B cell (primary cell): ENCODE results near the gene NCOA3. TPM values are rescaled to one million over a fixed set of nuclear protein-coding genes. Genes with fewer than 3 reads are reported as not detected.
A peak's percentile ranks its signal among the peaks of the same experiment; 100 is the strongest.

Source experiments
- ATAC-seq: fragments of 200-7000 bp; cut with Tn5 transposase; one replicate; pipeline ENCODE4 v1.10.0; 2021; ENCODE audit warnings: low read depth, mild to moderate bottlenecking, moderate number of reproducible peaks, moderate library complexity
- CTCF ChIA-PET: fragments of 350-600 bp; sonication (Branson Sonifier 250); formaldehyde crosslinking; loops from one replicate; lab custom pipeline; 2021; ENCODE audit warnings: antibody characterized with exemption, inconsistent platforms; lab: Charles Lee
- POLR2A ChIA-PET: fragments of 350-600 bp; sonication (Branson Sonifier 250); formaldehyde crosslinking; loops from one replicate; lab custom pipeline; 2021; ENCODE audit warnings: antibody characterized with exemption; lab: Charles Lee
- DNase-seq: peaks from one replicate; pipeline ENCODE4 v3.0.0; 2013
- H2AFZ ChIP-seq: 2 replicates; pipeline ENCODE4 v1.6.1; 2012; ENCODE audit warnings: mild to moderate bottlenecking, low read depth, low read length; ENCODE audit not compliant: insufficient read depth, poor library complexity, severe bottlenecking
- H3K27ac ChIP-seq, 2 donors: 1 replicate in 1 of 2; 2 replicates in 1 of 2; pipeline ENCODE4 v1.5.1; 2012 to 2013; ENCODE audit warnings: low read length in 2 of 2, mild to moderate bottlenecking in 2 of 2, moderate library complexity in 1 of 2
- H3K27me3 ChIP-seq, 4 experiments: fragments of 200-600 bp in 1 of 4; sonication (generic) in 1 of 4; replicated peaks in 1 of 4; 1 replicate in 2 of 4; 2 replicates in 2 of 4; pipeline versions ENCODE4 v1.6.1 to v1.7.0; 2013 to 2016; ENCODE audit warnings: low read length in 3 of 4, mild to moderate bottlenecking in 2 of 4, mixed read lengths in 1 of 4, moderate library complexity in 1 of 4; ENCODE audit not compliant: insufficient read depth in 4 of 4, control insufficient read depth in 3 of 4; ENCODE audit errors: control extremely low read depth in 1 of 4
- H3K36me3 ChIP-seq, 2 experiments: replicated peaks in 1 of 2; 1 replicate in 1 of 2; 2 replicates in 1 of 2; pipeline versions ENCODE4 v1.6.1 to v1.7.1; 2013; ENCODE audit warnings: low read length in 1 of 2; ENCODE audit not compliant: insufficient read depth in 2 of 2, control insufficient read depth in 1 of 2; ENCODE audit errors: control extremely low read depth in 1 of 2, extremely low read depth in 1 of 2
- H3K4me1 ChIP-seq, 2 donors: fragments of 200-600 bp in 1 of 2; sonication (generic) in 1 of 2; 1 replicate in 1 of 2; 2 replicates in 1 of 2; pipeline versions ENCODE4 v1.5.1 to v1.6.1; 2013 to 2017; ENCODE audit warnings: low read length in 2 of 2; ENCODE audit not compliant: control insufficient read depth in 2 of 2, insufficient read depth in 2 of 2
- H3K4me2 ChIP-seq: replicated peaks from 2 replicates; pipeline ENCODE3; 2012; ENCODE audit warnings: mild to moderate bottlenecking, low read depth, low read length; ENCODE audit not compliant: poor library complexity, severe bottlenecking
- H3K4me3 ChIP-seq, 5 experiments: fragments of 200-600 bp in 1 of 5; sonication (generic) in 1 of 5; 1 replicate in 3 of 5; 2 replicates in 2 of 5; pipeline versions ENCODE4 v1.5.1 to v1.7.0; 2011 to 2016; ENCODE audit warnings: low read length in 4 of 5, mild to moderate bottlenecking in 4 of 5, low read depth in 2 of 5, control low read depth in 1 of 5, moderate library complexity in 1 of 5; ENCODE audit not compliant: insufficient read depth in 1 of 5; ENCODE audit errors: control extremely low read depth in 1 of 5, extremely low read depth in 1 of 5
- H3K79me2 ChIP-seq: fragments of 200-600 bp; sonication (generic); one replicate; pipeline ENCODE4 v1.6.0; 2016; ENCODE audit warnings: low read length; ENCODE audit not compliant: control insufficient read depth, insufficient read depth
- H3K9ac ChIP-seq: fragments of 200-600 bp; sonication (generic); 2 replicates; pipeline ENCODE4 v1.6.1; 2017; ENCODE audit warnings: mild to moderate bottlenecking, low read length, moderate library complexity
- H3K9me3 ChIP-seq, 3 donors: one replicate each; pipeline versions ENCODE4 v1.6.1 to v1.7.1; 2013; ENCODE audit warnings: low read length in 2 of 3; ENCODE audit not compliant: control insufficient read depth in 2 of 3, insufficient read depth in 1 of 3; ENCODE audit errors: control extremely low read depth in 1 of 3
- H4K20me1 ChIP-seq: 2 replicates; pipeline ENCODE4 v1.6.0; 2012; ENCODE audit warnings: mild to moderate bottlenecking, low read length; ENCODE audit not compliant: insufficient read depth, control insufficient read depth, poor library complexity, severe bottlenecking
- H3K27ac Mint-ChIP-seq: one replicate; pipeline ENCODE4 v1.8.0; 2021; ENCODE audit warnings: mixed read lengths
- H3K27me3 Mint-ChIP-seq: one replicate; pipeline ENCODE4 v1.8.0; 2021; ENCODE audit warnings: mixed read lengths
- H3K4me1 Mint-ChIP-seq: one replicate; pipeline ENCODE4 v1.8.0; 2021; ENCODE audit warnings: mixed read lengths
- H3K4me3 Mint-ChIP-seq: one replicate; pipeline ENCODE4 v1.8.0; 2021; ENCODE audit warnings: mixed read lengths
- H3K9me3 Mint-ChIP-seq: one replicate; pipeline ENCODE4 v1.8.0; 2022; ENCODE audit warnings: mixed read lengths; ENCODE audit not compliant: insufficient read depth
- CTCF ChIP-seq: fragments of 200-600 bp; IDR thresholded peaks from one replicate; pipeline ENCODE4 v1.8.0; 2022; ENCODE audit warnings: antibody characterized with exemption, mild to moderate bottlenecking
- EZH2 ChIP-seq: IDR thresholded peaks from 2 replicates; pipeline ENCODE4 v1.6.1; 2012; ENCODE audit warnings: borderline replicate concordance, low read depth, mild to moderate bottlenecking, moderate library complexity, low read length; ENCODE audit not compliant: insufficient read depth, poor library complexity, severe bottlenecking
- WGBS: methylation state at CpG from one replicate; pipeline ENCODE4 v1.1.5; 2013; ENCODE audit warnings: missing lambda C conversion rate; ENCODE audit not compliant: insufficient coverage; 5-methylcytosine and 5-hydroxymethylcytosine counted together
- intact Hi-C: fragments of 100-400 bp; cut with micrococcal nuclease; formaldehyde crosslinking; loops from one replicate; pipeline ENCODE4 v1.10.0; 2022
- polyA plus RNA-seq: library from polyadenylated mRNA; depleted of rRNA; stranded (reverse); fragments of >200 nt; gene quantifications from 2 replicates; pipeline ENCODE4 v1.2.3, GENCODE V29; 2012
- total RNA-seq, 2 donors: library from RNA; stranded (reverse); fragments of 120-200 nt in 1 of 2; gene quantifications; 1 replicate in 1 of 2; 2 replicates in 1 of 2; pipeline versions ENCODE4 v1.2.3 to v1.2.4, GENCODE V29; 2013 to 2022

The NCOA3 gene
- total and polyA plus RNA-seq, 2 donors (not counting 1 experiment from before 2014, with no cell fraction given): 54.0 to 309 TPM

GRCh38 chr20:47588158-47588557 lies 86.5 kb downstream of the NCOA3 start:
- TF ChIP-seq CTCF: no peak
- no peak for TF ChIP-seq EZH2
- Mint-ChIP-seq H3K4me3 (no peak overlapping the region), H3K9me3 (no peaks in the 10 kb centered on the region), H3K4me1 (peaks cover 54% of the 10 kb centered on the region), H3K27ac (no peak overlapping the region), H3K27me3 (no peaks in the 10 kb centered on the region)
- peaks cover 15 to 60% of the 10 kb centered on the region in 2 experiments for H3K36me3 ChIP-seq
- H3K4me1 ChIP-seq: peaks cover 6 to 8% of the 10 kb centered on the region in 2 donors
- H3K27me3 ChIP-seq: no peaks in the 10 kb centered on the region
- no peak overlapping the region for H3K27ac ChIP-seq
- WGBS: 91% methylated on average over 1 of the region's 8 CpGs
- CTCF ChIA-PET: interaction anchor here (0.6 kb wide), 1 partner anchor 258 kb away, joined by 3 read pairs; no protein-coding TSS in a partner anchor
- H3K9ac ChIP-seq: no peak overlapping the region
- peaks cover 78% of the 10 kb centered on the region for H4K20me1 ChIP-seq
- POLR2A ChIA-PET: interaction anchor here (1.2 kb wide), 1 partner anchor 86 kb away, joined by 3 read pairs; the partner anchor contains the start of gene NCOA3
- no peak overlapping the region for H3K4me3 ChIP-seq
- DNase-seq (no peak), ATAC-seq (no peak)
- intact Hi-C loops: loop anchor here (2.0 kb wide), 1 partner anchor 13 kb away; no protein-coding TSS in a partner anchor
- H3K79me2 ChIP-seq: peaks cover 100% of the 10 kb centered on the region
- H3K9me3 ChIP-seq: no peaks in the 10 kb centered on the region
- no peak overlapping the region for H3K4me2 ChIP-seq
- no peak overlapping the region for H2AFZ ChIP-seq

- Mint-ChIP-seq H3K4me3 (no peak overlapping the region), H3K27me3 (no peaks in the 10 kb centered on the region), H3K4me1 (peaks cover 40% of the 10 kb centered on the region), H3K27ac (peak overlapping the region; percentile 46), H3K9me3 (no peaks in the 10 kb centered on the region)
- H4K20me1 ChIP-seq: peaks cover 71% of the 10 kb centered on the region
- peaks cover 12 to 54% of the 10 kb centered on the region in 2 experiments for H3K36me3 ChIP-seq
- CTCF ChIA-PET: interaction anchor here (0.7 to 1.2 kb wide), 2 partner anchors 207 to 1068 kb away, joined by 3 read pairs; no protein-coding TSS in a partner anchor
- H3K79me2 ChIP-seq: peaks cover 99% of the 10 kb centered on the region
- intact Hi-C loops: loop anchor here (5.0 kb wide), 1 partner anchor 34 kb away; no protein-coding TSS in a partner anchor
- H3K9ac ChIP-seq: no peak overlapping the region
- no peaks in the 10 kb centered on the region for H3K27me3 ChIP-seq
- ATAC-seq (no peak), DNase-seq (no peak)
- H3K9me3 ChIP-seq: no peaks in the 10 kb centered on the region
- peak overlapping the region in 1 of 2 donors; percentile 11 for H3K27ac ChIP-seq
- POLR2A ChIA-PET: interaction anchor here (1.1 kb wide), 1 partner anchor 19 kb away, joined by 3 read pairs; no protein-coding TSS in a partner anchor
- H3K4me1 ChIP-seq: no peaks in the 10 kb centered on the region
- TF ChIP-seq CTCF (no peak), EZH2 (no peak)
- no peak overlapping the region for H3K4me3 ChIP-seq
- H3K4me2 ChIP-seq: no peak overlapping the region
- WGBS: no CpG with 5 or more reads among the region's 1 CpG
- no peak overlapping the region for H2AFZ ChIP-seq
Measured at GRCh38 chr20:47591231-47591630, 89.5 kb downstream of the NCOA3 start.
